ENCODE measurements around the gene SLC43A1. TPM values are rescaled to one million over a fixed set of nuclear protein-coding genes. Genes with fewer than 3 reads are reported as not detected.
A peak's percentile ranks its signal among the peaks of the same experiment; 100 is the strongest.

The SLC43A1 gene
- polyA plus RNA-seq, 2 donors, result 2.5 to 3.7 TPM

DNA sequence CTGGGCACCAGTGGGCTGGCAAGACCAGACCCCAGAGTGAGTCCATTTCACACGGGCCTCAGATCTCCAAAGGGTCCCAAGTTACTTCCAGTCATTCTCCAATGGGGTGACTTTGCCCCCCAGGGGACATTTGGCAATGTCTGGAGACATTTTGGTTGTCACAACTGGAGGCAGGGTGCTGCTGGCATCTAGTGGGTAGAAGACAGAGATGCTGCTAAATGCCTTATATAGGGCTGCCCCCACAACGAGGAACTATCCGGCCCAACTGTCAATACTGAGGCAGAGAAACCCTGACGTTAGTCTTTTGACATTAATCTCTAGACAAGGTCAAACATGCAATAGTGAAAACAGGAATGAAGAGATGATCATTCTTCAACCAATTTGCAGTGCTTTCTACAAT, 48.8 kb downstream of the SLC43A1 start:
- H3K9me3 ChIP-seq (ENCODE audit: control insufficient read depth in 2 of 2, insufficient read depth in 1 of 2, low read depth in 1 of 2, low read length in 1 of 2), result no peaks in the 10 kb centered on the region
- H3K4me3 ChIP-seq (ENCODE audit: low read depth in 1 of 2, low read length in 2 of 2), result no peak overlapping the region
- WGBS, 2 donors, result 39 to 44% methylated on average over 4 of the region's 4 CpGs
- H3K4me1 ChIP-seq (ENCODE audit: control insufficient read depth in 2 of 2, insufficient read depth in 2 of 2, low read length in 1 of 2), result peaks cover 0 to 2% of the 10 kb centered on the region in 2 donors
- no peak overlapping the region for H3K27ac ChIP-seq (ENCODE audit: low read depth in 2 of 2, low read length in 1 of 2)
- H3K36me3 ChIP-seq (ENCODE audit: control insufficient read depth in 2 of 2, insufficient read depth in 2 of 2, low read length in 1 of 2), result no peaks in the 10 kb centered on the region
- H3K27me3 ChIP-seq (ENCODE audit: control insufficient read depth in 1 of 2, insufficient read depth in 2 of 2, low read length in 2 of 2), result no peaks in the 10 kb centered on the region

DNA sequence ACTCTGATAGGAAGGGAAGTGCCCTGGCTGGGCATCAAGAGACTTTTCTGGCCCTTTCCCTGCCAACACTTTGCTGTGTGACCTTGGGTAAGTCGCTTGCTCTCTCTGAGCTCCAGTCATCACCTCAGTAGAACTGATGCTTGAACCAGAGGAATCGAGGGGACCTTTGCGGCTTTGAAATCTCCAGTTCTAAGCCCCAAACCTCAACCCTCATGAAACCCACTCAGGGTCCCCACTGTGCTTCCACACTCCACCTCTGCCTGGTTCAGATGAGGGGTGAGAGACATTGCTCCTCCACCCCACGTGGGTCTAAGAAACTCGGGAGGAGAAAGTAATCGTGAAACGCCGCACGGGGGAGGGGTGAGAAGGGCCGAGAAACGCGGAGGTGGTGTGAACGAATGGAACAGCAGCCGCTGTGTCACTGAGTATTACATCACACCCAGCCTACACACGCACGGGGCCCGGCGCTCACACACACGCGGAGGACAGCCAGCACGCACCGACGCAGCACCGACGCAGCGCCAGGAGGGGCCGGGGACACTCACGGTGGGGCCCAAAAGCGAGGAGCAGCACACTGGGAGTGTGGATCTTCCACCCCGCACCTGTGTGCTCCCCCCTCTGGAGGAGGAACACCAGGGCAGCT, 50.8 kb downstream of the SLC43A1 start:
- Histone ChIP-seq H3K9me3 (ENCODE audit: control insufficient read depth in 2 of 2, insufficient read depth in 1 of 2, low read depth in 1 of 2, low read length in 1 of 2) (no peaks in the 10 kb centered on the region), H3K27ac (ENCODE audit: low read depth in 2 of 2, low read length in 1 of 2) (no peak overlapping the region), H3K27me3 (ENCODE audit: control insufficient read depth in 1 of 2, insufficient read depth in 2 of 2, low read length in 2 of 2) (peaks cover 0 to 3% of the 10 kb centered on the region in 2 donors), H3K36me3 (ENCODE audit: control insufficient read depth in 2 of 2, insufficient read depth in 2 of 2, low read length in 1 of 2) (no peaks in the 10 kb centered on the region), H3K4me1 (ENCODE audit: control insufficient read depth in 2 of 2, insufficient read depth in 2 of 2, low read length in 1 of 2) (peaks cover 8 to 11% of the 10 kb centered on the region in 2 donors), H3K4me3 (ENCODE audit: low read depth in 1 of 2, low read length in 2 of 2) (no peak overlapping the region)
- WGBS, 2 donors, result 63 to 65% methylated on average over 30 of the region's 30 CpGs

DNA sequence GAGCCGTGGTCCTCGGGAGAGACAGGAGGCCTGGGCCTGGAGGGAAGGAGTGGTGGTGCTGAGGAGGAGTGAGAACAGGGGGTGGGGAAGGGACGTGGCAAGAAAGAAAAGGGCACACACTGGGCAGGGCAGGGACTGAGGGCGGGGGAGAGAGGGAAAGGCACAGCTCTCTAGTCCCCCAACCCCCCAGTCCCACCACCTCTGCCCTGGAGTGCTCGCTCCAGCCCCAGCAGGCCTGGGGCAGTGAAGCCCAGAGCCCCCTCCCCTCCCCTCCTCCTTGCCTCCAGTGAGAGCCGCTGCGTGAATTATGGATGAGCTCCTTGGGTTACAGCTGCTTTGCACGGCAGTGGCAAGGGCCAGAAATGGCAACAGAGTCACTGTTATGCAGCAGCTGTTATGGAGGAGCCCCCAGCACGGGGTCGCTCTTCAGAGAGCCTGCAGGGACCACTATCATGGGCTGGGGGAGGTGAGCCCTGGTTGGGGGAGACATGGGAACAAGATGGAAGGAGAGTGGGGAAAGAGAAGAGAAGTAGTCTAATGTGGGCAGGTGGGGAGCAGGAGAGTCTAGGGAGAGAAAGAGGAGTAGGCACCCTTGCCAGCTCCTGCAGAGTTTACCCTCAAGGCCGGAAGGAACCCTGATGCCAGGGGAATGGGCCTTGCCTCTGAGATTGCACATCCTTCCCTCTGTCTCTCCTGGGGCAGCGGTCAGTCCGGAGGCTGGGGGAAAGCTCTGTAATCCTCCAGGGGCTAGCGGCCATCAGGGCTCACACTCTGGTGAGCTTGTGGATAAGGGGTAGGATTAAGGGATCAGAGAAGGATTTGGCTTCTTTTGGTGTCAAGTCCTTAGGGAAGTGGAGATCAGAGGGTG, 51.6 kb downstream of the SLC43A1 start:
- WGBS, 2 donors, result 68 to 69% methylated on average over 11 to 14 of the region's 14 CpGs
- H3K4me3 ChIP-seq (ENCODE audit: low read depth in 1 of 2, low read length in 2 of 2), result no peak overlapping the region
- no peaks in the 10 kb centered on the region for H3K9me3 ChIP-seq (ENCODE audit: control insufficient read depth in 2 of 2, insufficient read depth in 1 of 2, low read depth in 1 of 2, low read length in 1 of 2)
- H3K4me1 ChIP-seq (ENCODE audit: control insufficient read depth in 2 of 2, insufficient read depth in 2 of 2, low read length in 1 of 2), result peaks cover 13 to 18% of the 10 kb centered on the region in 2 donors
- no peaks in the 10 kb centered on the region for H3K36me3 ChIP-seq (ENCODE audit: control insufficient read depth in 2 of 2, insufficient read depth in 2 of 2, low read length in 1 of 2)
- H3K27ac ChIP-seq (ENCODE audit: low read depth in 2 of 2, low read length in 1 of 2), result no peak overlapping the region
- peaks cover 0 to 3% of the 10 kb centered on the region in 2 donors for H3K27me3 ChIP-seq (ENCODE audit: control insufficient read depth in 1 of 2, insufficient read depth in 2 of 2, low read length in 2 of 2)

DNA sequence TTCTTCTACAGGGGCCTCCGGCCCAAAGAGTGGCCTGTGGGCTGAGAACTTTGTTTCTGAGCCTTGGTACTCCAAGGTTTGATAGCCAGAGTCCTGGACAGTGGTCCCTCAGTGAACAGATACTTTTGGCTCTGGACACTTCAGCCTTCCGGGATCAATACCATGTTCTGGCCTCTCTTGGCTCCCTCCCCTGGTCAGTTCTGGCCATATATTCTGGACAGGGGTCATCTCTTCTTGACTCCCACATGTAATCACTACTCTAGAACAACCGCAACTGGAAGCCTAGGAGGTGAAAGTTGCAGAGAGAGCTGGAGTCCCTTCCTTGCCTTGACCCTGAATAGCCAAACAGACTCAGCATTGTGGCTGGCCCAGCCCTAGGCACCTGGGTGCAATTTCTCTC, 52.9 kb downstream of the SLC43A1 start:
- H3K36me3 ChIP-seq (ENCODE audit: control insufficient read depth in 2 of 2, insufficient read depth in 2 of 2, low read length in 1 of 2), result no peaks in the 10 kb centered on the region
- no peak overlapping the region for H3K4me3 ChIP-seq (ENCODE audit: low read depth in 1 of 2, low read length in 2 of 2)
- no peaks in the 10 kb centered on the region for H3K9me3 ChIP-seq (ENCODE audit: control insufficient read depth in 2 of 2, insufficient read depth in 1 of 2, low read depth in 1 of 2, low read length in 1 of 2)
- no peak overlapping the region for H3K27ac ChIP-seq (ENCODE audit: low read depth in 2 of 2, low read length in 1 of 2)
- H3K4me1 ChIP-seq (ENCODE audit: control insufficient read depth in 2 of 2, insufficient read depth in 2 of 2, low read length in 1 of 2), result peaks cover 16 to 20% of the 10 kb centered on the region in 2 donors
- H3K27me3 ChIP-seq (ENCODE audit: control insufficient read depth in 1 of 2, insufficient read depth in 2 of 2, low read length in 2 of 2), result peaks cover 0 to 7% of the 10 kb centered on the region in 2 donors
- 84 to 91% methylated on average over 3 of the region's 3 CpGs for WGBS, 2 donors

DNA sequence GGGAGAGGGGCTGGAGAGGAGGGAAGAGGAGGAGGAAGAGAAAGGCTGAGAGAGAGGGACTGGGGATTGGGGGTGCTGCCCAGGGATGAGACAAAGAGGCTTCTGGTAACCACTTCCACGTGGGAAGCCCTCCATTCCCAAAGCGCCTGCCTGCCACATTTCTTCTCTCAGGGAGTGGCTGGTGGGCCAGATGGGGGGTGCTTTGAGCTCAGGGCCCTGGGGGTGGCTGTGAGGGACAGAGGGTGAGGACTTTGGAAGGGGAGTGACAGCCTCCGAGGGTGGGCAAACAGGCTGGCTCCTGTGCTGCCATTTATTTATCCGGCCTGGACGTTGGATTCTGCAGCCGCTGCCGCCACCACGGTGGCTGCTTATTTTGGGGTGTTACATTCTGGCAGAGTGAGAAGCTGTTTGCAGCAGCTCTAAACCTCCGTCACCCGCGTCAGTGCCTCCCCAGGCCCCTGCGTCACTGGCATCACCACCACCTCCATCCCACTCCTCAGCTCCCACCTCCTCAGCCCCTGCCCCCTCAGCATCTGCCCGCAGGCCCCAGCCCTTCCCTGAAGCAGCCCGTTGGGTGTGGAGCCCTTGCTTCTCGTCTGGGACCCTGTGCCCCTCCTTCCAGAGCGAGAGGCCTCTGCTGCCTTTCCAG, 53.5 kb downstream of the SLC43A1 start:
- Histone ChIP-seq H3K27me3 (ENCODE audit: control insufficient read depth in 1 of 2, insufficient read depth in 2 of 2, low read length in 2 of 2) (peaks cover 0 to 7% of the 10 kb centered on the region in 2 donors), H3K9me3 (ENCODE audit: control insufficient read depth in 2 of 2, insufficient read depth in 1 of 2, low read depth in 1 of 2, low read length in 1 of 2) (no peaks in the 10 kb centered on the region), H3K4me3 (ENCODE audit: low read depth in 1 of 2, low read length in 2 of 2) (no peak overlapping the region), H3K27ac (ENCODE audit: low read depth in 2 of 2, low read length in 1 of 2) (no peak overlapping the region), H3K36me3 (ENCODE audit: control insufficient read depth in 2 of 2, insufficient read depth in 2 of 2, low read length in 1 of 2) (no peaks in the 10 kb centered on the region), H3K4me1 (ENCODE audit: control insufficient read depth in 2 of 2, insufficient read depth in 2 of 2, low read length in 1 of 2) (peaks cover 18 to 20% of the 10 kb centered on the region in 2 donors)
- WGBS, 2 donors, result 76 to 78% methylated on average over 16 of the region's 16 CpGs

DNA sequence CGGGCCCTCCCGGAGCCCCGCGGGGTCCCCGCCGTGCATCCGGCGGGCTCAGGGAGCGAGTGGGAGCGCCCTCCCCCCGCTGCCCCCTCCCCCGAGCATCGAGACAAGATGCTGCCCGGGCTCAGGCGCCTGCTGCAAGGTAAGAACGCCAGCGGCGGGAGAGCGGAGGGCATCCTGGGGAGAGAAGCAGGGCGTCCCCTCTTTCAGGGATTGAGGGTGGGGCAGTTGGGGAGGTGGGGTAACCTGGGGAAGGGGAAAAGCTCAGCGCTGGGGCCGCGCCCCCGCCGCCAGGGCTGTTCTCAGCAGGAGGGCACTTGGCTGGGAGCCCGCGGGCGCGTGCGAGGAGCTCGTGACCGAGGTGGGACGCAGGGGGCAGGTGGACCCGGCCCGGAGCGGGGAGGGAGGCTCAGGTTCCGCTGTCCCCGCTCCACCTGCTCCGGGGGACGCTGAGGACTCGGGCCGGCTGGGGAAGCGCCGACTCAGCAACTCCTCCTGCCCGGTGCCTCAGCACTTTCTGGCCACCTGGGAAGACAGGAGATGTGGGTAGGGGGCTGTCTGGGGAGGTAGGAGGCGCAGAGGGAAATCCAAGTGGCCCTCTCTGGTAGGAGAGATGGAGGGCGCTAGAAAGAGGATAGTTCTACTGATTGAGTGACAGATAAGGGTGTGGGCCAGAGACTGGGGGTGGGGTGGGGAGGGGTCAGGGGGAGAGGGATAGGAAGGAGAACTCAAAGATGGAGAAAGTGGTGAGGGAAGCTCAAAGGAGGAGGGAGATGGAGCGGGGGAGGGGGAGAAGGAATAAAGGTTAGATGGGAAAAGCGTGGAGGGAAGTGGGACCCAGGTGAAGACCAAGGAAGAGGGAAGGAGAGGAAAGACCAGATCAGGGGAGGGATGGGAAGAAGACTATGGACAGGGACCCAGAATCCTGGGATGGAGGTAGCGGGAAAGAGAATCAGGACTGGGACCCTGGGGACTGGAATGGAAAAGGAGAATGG, 54.4 kb downstream of the SLC43A1 start:
- Histone ChIP-seq H3K27me3 (ENCODE audit: control insufficient read depth in 1 of 2, insufficient read depth in 2 of 2, low read length in 2 of 2) (peaks cover 0 to 7% of the 10 kb centered on the region in 2 donors), H3K27ac (ENCODE audit: low read depth in 2 of 2, low read length in 1 of 2) (no peak overlapping the region), H3K4me3 (ENCODE audit: low read depth in 1 of 2, low read length in 2 of 2) (peak overlapping the region; percentile 40 to 42), H3K9me3 (ENCODE audit: control insufficient read depth in 2 of 2, insufficient read depth in 1 of 2, low read depth in 1 of 2, low read length in 1 of 2) (no peaks in the 10 kb centered on the region), H3K4me1 (ENCODE audit: control insufficient read depth in 2 of 2, insufficient read depth in 2 of 2, low read length in 1 of 2) (peaks cover 18 to 20% of the 10 kb centered on the region in 2 donors), H3K36me3 (ENCODE audit: control insufficient read depth in 2 of 2, insufficient read depth in 2 of 2, low read length in 1 of 2) (no peaks in the 10 kb centered on the region)
- 10% methylated on average over 46 to 50 of the region's 50 CpGs for WGBS, 2 donors

DNA sequence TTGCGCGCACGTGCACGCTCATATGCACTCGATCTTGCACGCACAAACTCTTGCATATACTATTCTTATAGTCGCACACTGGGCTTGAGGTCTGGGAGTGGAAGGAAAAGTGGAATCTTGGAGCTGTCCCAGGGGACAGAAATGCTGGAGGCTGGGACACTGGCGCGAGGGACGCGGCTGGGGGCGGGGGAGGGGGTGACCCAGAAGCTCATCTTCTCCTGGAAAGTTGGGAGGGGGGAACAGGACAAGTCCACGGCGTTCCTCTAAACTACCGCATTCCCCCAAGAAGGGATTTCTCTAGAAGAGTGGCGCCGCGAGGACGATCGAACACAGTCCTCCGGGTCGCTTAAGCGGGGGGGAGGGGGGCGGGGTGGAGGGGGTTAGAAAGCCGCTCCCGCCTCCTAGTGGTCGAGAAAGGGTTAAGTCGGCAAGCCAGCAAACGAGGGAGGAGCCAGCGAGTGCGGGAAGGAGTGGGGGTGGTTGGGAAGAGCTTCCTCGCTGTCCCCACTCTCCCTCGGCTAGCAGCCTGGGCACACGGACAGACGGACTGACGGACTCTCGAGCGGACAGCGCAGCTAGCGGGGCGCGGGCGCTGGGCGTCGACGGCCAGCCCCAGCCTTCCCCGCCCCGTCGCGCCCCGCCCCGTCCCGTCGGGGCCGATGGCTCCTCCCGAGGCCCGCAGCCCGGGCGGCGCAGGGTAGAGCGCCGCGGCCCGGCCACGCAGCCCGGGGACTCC, 55.3 kb downstream of the SLC43A1 start, which contains the start of gene RTN4RL2:
Gene RTN4RL2 (plus strand): TSS at position 507 of the 736 bp plus-strand sequence. CDS start 338 bp downstream, outside the sequence.
- peak within 1 kb of the TSS; percentile 42 for H3K4me3 ChIP-seq (ENCODE audit: low read depth in 1 of 2, low read length in 2 of 2)
- H3K27me3 ChIP-seq (ENCODE audit: control insufficient read depth in 1 of 2, insufficient read depth in 2 of 2, low read length in 2 of 2), result peaks cover 0 to 7% of the 10 kb centered on the region in 2 donors
- H3K4me1 ChIP-seq (ENCODE audit: control insufficient read depth in 2 of 2, insufficient read depth in 2 of 2, low read length in 1 of 2), result peaks cover 18 to 20% of the 10 kb centered on the region in 2 donors
- no peaks in the 10 kb centered on the region for H3K36me3 ChIP-seq (ENCODE audit: control insufficient read depth in 2 of 2, insufficient read depth in 2 of 2, low read length in 1 of 2)
- H3K9me3 ChIP-seq (ENCODE audit: control insufficient read depth in 2 of 2, insufficient read depth in 1 of 2, low read depth in 1 of 2, low read length in 1 of 2), result no peaks in the 10 kb centered on the region
- no peak within 1 kb of the TSS for H3K27ac ChIP-seq (ENCODE audit: low read depth in 2 of 2, low read length in 1 of 2)
- WGBS, 2 donors, result 1% methylated on average over 32 to 66 of the region's 66 CpGs

DNA sequence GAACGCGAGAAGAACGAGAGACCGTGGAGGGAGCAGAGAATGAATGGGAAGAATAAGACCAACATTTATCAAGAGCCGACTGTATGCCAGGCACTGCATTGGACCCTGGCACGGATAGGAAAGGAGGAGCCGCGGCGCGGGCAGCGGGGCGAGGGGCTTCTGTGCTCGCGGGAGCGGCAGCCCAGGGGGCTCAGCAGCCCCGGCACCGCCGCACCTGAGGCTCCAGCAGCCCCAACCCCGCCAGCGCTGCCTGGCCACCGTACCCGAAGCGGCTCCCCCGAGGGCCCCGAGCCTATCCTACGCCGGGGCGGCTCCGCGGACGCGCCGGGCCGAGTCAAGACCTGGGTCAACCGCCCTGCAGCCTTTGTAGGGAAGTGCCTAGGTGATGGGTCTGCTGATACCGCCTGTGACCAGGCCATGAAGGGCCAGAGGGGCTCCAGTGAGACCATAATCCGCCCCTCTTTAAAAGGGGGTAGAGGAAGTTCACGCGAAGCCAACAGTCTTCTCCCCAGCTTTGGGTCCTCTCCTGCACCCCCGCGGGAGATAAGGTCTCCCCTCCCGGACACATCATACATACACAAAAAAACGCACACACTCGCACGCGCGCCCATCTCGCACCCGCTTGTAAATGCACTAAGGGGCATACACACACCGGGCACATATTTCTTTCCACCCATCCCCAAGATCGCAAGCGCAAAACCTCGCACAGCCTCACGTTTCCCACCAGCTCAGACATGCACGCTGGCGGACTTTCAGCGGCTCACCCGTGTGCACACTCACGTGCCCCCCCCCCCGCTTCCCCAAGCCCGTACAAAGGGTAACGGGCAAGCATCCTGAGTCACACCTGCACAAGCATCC, 56.1 kb downstream of the SLC43A1 start:
- WGBS, 2 donors, result 0 to 1% methylated on average over 48 to 62 of the region's 62 CpGs
- no peaks in the 10 kb centered on the region for H3K36me3 ChIP-seq (ENCODE audit: control insufficient read depth in 2 of 2, insufficient read depth in 2 of 2, low read length in 1 of 2)
- peaks cover 18 to 20% of the 10 kb centered on the region in 2 donors for H3K4me1 ChIP-seq (ENCODE audit: control insufficient read depth in 2 of 2, insufficient read depth in 2 of 2, low read length in 1 of 2)
- no peak overlapping the region for H3K27ac ChIP-seq (ENCODE audit: low read depth in 2 of 2, low read length in 1 of 2)
- peaks cover 0 to 7% of the 10 kb centered on the region in 2 donors for H3K27me3 ChIP-seq (ENCODE audit: control insufficient read depth in 1 of 2, insufficient read depth in 2 of 2, low read length in 2 of 2)
- no peaks in the 10 kb centered on the region for H3K9me3 ChIP-seq (ENCODE audit: control insufficient read depth in 2 of 2, insufficient read depth in 1 of 2, low read depth in 1 of 2, low read length in 1 of 2)
- peak overlapping the region; percentile 8 to 42 for H3K4me3 ChIP-seq (ENCODE audit: low read depth in 1 of 2, low read length in 2 of 2)

Data from esophagus (tissue), 2 donors.